Effector memory CD4-positive, alpha-beta T cell (primary cell): ENCODE measurements around the gene INTS15.

Experiments used
- DNase-seq, 3 donors: peaks; one replicate each; pipeline ENCODE4 v3.0.0-alpha.2; 2020
- H3K27ac ChIP-seq: 2 replicates; pipeline ENCODE4 v1.7.0; 2013; ENCODE audit warnings: mild to moderate bottlenecking, low read length, moderate library complexity; ENCODE audit not compliant: insufficient read depth, poor library complexity, severe bottlenecking
- H3K27me3 ChIP-seq: replicated peaks from 2 replicates; pipeline ENCODE4 v1.7.0; 2013; ENCODE audit warnings: mild to moderate bottlenecking, low read length; ENCODE audit not compliant: insufficient read depth, control insufficient read depth, poor library complexity, severe bottlenecking
- H3K36me3 ChIP-seq: 2 replicates; pipeline ENCODE4 v1.7.0; 2013; ENCODE audit warnings: mild to moderate bottlenecking, low read length, moderate library complexity; ENCODE audit not compliant: control insufficient read depth, insufficient read depth
- H3K4me1 ChIP-seq: 2 replicates; pipeline ENCODE4 v1.7.0; 2013; ENCODE audit warnings: low read length, mild to moderate bottlenecking; ENCODE audit not compliant: control insufficient read depth, insufficient read depth, poor library complexity, severe bottlenecking
- H3K4me3 ChIP-seq: 2 replicates; pipeline ENCODE4 v1.7.0; 2013; ENCODE audit warnings: low read length, low read depth, mild to moderate bottlenecking; ENCODE audit not compliant: insufficient read depth, poor library complexity, severe bottlenecking
- H3K9me3 ChIP-seq: 2 replicates; pipeline ENCODE4 v1.7.0; 2013; ENCODE audit warnings: mild to moderate bottlenecking, low read length, moderate library complexity; ENCODE audit not compliant: control insufficient read depth

Gene INTS15

DNA sequence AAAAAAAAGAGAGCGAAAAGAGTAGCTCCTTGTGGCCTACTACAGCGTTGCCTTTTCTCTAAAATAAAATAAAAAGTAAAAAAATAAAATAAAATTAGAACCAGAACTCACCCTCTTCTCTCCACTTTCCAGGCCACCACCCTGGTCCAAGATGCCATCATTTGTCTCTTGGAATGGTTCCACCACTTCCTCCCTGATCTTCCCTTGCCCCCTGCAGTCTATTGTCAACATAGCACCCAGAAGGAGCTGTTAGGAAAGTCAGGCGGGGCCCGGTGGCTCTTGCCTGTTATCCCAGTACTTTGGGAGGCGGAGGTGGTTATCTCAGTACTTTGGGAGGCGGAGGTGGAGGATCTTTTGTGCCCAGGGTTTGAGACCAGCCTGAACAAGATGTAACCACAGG, 31.0 kb upstream of the INTS15 start:
- H3K27me3 ChIP-seq, result no peaks in the 10 kb centered on the region
- H3K27ac ChIP-seq, result no peak overlapping the region
- DNase-seq, result no peak
- no peaks in the 10 kb centered on the region for H3K36me3 ChIP-seq
- H3K9me3 ChIP-seq, result no peaks in the 10 kb centered on the region
- H3K4me3 ChIP-seq, result no peak overlapping the region
- no peaks in the 10 kb centered on the region for H3K4me1 ChIP-seq

DNA sequence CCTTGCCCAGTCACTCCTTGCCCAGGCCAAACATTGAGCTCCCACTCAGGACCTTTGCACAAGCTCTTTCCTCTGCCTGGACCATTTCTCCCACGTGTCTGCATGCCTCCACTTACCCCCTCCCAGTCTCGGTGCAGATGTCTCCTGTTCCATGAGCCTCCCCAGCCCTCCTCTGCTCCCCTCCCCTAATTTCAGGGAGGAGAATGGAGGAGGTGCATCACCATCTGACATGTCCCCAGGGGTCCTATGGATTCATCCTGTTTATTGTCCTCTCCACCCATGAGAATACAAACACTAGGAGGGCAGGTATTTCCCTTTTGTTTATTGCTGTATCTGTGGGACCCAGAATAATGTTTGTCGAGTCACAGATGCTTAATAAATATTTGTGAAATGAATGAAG, 29.9 kb upstream of the INTS15 start:
- Histone ChIP-seq H3K27me3 (no peaks in the 10 kb centered on the region), H3K4me3 (no peak overlapping the region), H3K36me3 (no peaks in the 10 kb centered on the region), H3K4me1 (no peaks in the 10 kb centered on the region), H3K27ac (no peak overlapping the region), H3K9me3 (no peaks in the 10 kb centered on the region)
- DNase-seq, result no peak

GRCh38 chr7:6562106-6562505, 27.7 kb upstream of the INTS15 start:
- H3K27ac ChIP-seq, result no peak overlapping the region
- no peak overlapping the region for H3K4me3 ChIP-seq

GRCh38 chr7:6563936-6564770, 25.7 kb upstream of the INTS15 start:
- H3K4me1 ChIP-seq, result no peaks in the 10 kb centered on the region
- H3K9me3 ChIP-seq, result no peaks in the 10 kb centered on the region
- no peaks in the 10 kb centered on the region for H3K27me3 ChIP-seq
- H3K36me3 ChIP-seq, result no peaks in the 10 kb centered on the region
- H3K27ac ChIP-seq, result no peak overlapping the region
- H3K4me3 ChIP-seq, result no peak overlapping the region
- no peak for DNase-seq

More at GRCh38 chr7:6562106-6562505, 27.7 kb upstream of the INTS15 start:
- DNase-seq, result no peak
- Histone ChIP-seq H3K36me3 (no peaks in the 10 kb centered on the region), H3K27me3 (no peaks in the 10 kb centered on the region), H3K9me3 (no peaks in the 10 kb centered on the region), H3K4me1 (no peaks in the 10 kb centered on the region)

- H3K27ac ChIP-seq, result no peak overlapping the region
- H3K36me3 ChIP-seq, result no peaks in the 10 kb centered on the region
- no peak for DNase-seq
- H3K27me3 ChIP-seq, result no peaks in the 10 kb centered on the region
- no peaks in the 10 kb centered on the region for H3K4me1 ChIP-seq
- H3K9me3 ChIP-seq, result no peaks in the 10 kb centered on the region
- H3K4me3 ChIP-seq, result no peak overlapping the region
These were observed 24.2 kb upstream of the INTS15 start for GRCh38 chr7:6565655-6566054.

GRCh38 chr7:6567886-6568285, 21.9 kb upstream of the INTS15 start:
- H3K36me3 ChIP-seq, result no peaks in the 10 kb centered on the region
- DNase-seq, result no peak

DNA sequence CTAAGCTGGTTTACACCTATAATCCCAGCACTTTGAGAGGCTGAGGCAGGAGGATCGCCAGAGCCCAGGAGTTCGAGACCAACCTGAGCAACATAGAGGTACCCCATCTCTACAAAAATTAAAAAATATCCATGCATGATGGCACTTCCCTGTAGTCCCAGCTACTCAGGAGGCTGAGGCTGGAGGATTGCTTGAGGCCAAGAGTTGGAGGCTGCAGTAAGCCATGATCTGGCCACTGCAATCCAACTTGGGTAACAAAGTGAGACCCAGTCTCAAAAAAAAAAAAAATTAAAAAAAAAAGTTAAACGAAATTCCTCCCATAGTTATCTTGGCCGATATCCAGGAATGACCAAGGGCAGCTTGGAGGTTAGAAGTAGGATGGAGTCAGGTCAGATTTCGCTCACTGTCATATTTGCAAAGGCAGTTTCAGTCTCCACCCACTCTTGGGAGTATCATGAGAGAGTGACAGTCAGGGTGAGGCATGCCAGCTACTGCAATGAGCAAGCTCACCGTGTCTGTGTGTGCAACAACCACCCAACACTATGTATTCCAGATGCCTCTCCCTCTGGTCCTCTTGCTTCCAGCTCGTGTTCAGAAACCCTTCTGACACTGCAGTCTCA, 18.6 kb upstream of the INTS15 start:
- Histone ChIP-seq H3K9me3 (no peaks in the 10 kb centered on the region), H3K27me3 (no peaks in the 10 kb centered on the region), H3K4me1 (no peaks in the 10 kb centered on the region), H3K27ac (no peak overlapping the region), H3K36me3 (no peaks in the 10 kb centered on the region), H3K4me3 (no peak overlapping the region)
- DNase-seq, result no peak

More at GRCh38 chr7:6567886-6568285, 21.9 kb upstream of the INTS15 start:
- Histone ChIP-seq H3K4me1 (no peaks in the 10 kb centered on the region), H3K9me3 (no peaks in the 10 kb centered on the region), H3K4me3 (no peak overlapping the region), H3K27me3 (no peaks in the 10 kb centered on the region), H3K27ac (no peak overlapping the region)

DNA sequence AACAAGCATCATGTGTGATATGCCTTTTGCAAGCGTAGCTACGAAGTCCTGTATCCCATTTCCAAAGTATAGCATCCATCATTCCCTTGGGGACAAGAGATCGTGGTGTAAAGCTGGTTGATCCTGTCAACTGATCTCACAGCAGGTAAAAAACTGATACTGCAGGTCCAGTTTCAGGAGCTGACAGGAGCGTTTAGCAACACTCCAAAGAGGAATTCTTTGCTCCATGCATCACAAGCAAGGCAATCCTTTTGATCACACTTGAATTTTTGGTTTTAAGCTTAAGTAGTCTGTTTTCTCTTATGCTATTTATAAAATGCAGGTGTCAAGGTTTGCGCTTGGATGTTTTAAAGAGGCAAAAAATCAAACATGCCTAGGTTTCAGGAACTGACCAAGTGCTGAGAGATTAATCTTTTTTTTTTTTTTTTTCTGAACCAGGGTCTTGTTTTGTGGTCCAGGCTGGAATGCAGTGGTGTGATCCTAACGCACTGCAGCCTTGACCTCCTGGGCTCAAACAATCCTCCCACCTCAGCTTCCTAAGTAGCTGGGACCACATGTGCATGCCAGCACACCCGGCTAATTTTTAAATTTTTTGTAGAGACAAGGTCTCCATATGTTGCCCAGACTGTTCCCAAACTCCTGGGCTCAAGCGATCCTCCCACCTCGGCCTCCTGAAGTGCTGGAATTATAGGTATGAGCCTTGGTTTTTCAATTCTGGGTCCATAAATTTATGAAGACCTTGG, 14.4 kb upstream of the INTS15 start:
- Histone ChIP-seq H3K27me3 (no peaks in the 10 kb centered on the region), H3K27ac (no peak overlapping the region), H3K9me3 (no peaks in the 10 kb centered on the region), H3K4me3 (no peak overlapping the region), H3K36me3 (peaks cover 3% of the 10 kb centered on the region), H3K4me1 (no peaks in the 10 kb centered on the region)
- DNase-seq, result no peak

- Histone ChIP-seq H3K36me3 (peaks cover 4% of the 10 kb centered on the region), H3K27me3 (no peaks in the 10 kb centered on the region), H3K4me1 (no peaks in the 10 kb centered on the region), H3K4me3 (no peak overlapping the region), H3K27ac (no peak overlapping the region), H3K9me3 (no peaks in the 10 kb centered on the region)
- DNase-seq, result no peak
These were observed 13.6 kb upstream of the INTS15 start for GRCh38 chr7:6576024-6576866.
